ENCODE results near the gene MTARC2. TPM values are rescaled to one million over a fixed set of nuclear protein-coding genes. Genes with fewer than 3 reads are reported as not detected.

Gene MTARC2
- total and polyA plus RNA-seq, 2 donors (not counting 1 experiment from before 2014, with no cell fraction given), result 16.3 to 22.6 TPM

- Mint-ChIP-seq H3K27ac (peak overlapping the region; percentile 60), H3K4me1 (peaks cover 32% of the 10 kb centered on the region), H3K4me3 (no peak overlapping the region), H3K9me3 (ENCODE audit: insufficient read depth) (no peaks in the 10 kb centered on the region), H3K27me3 (no peaks in the 10 kb centered on the region)
- Histone ChIP-seq H2AFZ (ENCODE audit: insufficient read depth, low read depth, low read length, poor library complexity, severe bottlenecking) (no peak overlapping the region), H3K79me2 (ENCODE audit: control insufficient read depth, insufficient read depth, low read length) (no peaks in the 10 kb centered on the region), H3K9ac (ENCODE audit: low read length) (no peak overlapping the region), H3K36me3 (replicated peaks in 1 of 2; ENCODE audit: control extremely low read depth in 1 of 2, control insufficient read depth in 1 of 2, extremely low read depth in 1 of 2, insufficient read depth in 2 of 2, low read length in 1 of 2) (no peaks in the 10 kb centered on the region), H3K27me3 (replicated peaks in 1 of 4; ENCODE audit: control extremely low read depth in 1 of 4, control insufficient read depth in 3 of 4, insufficient read depth in 4 of 4, low read length in 3 of 4) (no peaks in the 10 kb centered on the region), H3K4me2 (replicated peaks; ENCODE audit: low read depth, low read length, poor library complexity, severe bottlenecking) (no peak overlapping the region), H3K27ac (ENCODE audit: low read length in 2 of 2) (no peak overlapping the region), H3K4me3 (ENCODE audit: control extremely low read depth in 1 of 5, extremely low read depth in 1 of 5, insufficient read depth in 1 of 5, low read depth in 2 of 5, low read length in 4 of 5) (no peak overlapping the region), H3K4me1 (ENCODE audit: control insufficient read depth in 2 of 2, insufficient read depth in 2 of 2, low read length in 2 of 2) (peaks cover 21% of the 10 kb centered on the region in 2 donors), H4K20me1 (ENCODE audit: control insufficient read depth, insufficient read depth, low read length, poor library complexity, severe bottlenecking) (no peaks in the 10 kb centered on the region), H3K9me3 (ENCODE audit: control extremely low read depth in 1 of 3, control insufficient read depth in 2 of 3, insufficient read depth in 1 of 3, low read length in 2 of 3) (no peaks in the 10 kb centered on the region)
- ATAC-seq (ENCODE audit: low read depth), result no peak
- CTCF ChIA-PET, result interaction anchor here (1.3 kb wide), 1 partner anchor 34 kb away, joined by 4 read pairs; no protein-coding TSS in a partner anchor
- DNase-seq, result no peak
- 33% methylated on average over 1 of the region's 8 CpGs for WGBS (ENCODE audit: insufficient coverage)
- no peak for TF ChIP-seq CTCF (IDR thresholded peaks at IDR 0.05)
- no peak for TF ChIP-seq EZH2 (IDR thresholded peaks at IDR 0.05; ENCODE audit: borderline replicate concordance, insufficient read depth, low read depth, low read length, poor library complexity, severe bottlenecking)
- POLR2A ChIA-PET, result interaction anchor here (0.5 to 0.6 kb wide), 3 partner anchors 35 to 780 kb away, joined by 4 to 5 read pairs (median 4); partner anchors contain the start of gene HLX
- intact Hi-C loops (cut with micrococcal nuclease), result no loop called here
Measured at GRCh38 chr1:220767312-220768125, 19.4 kb downstream of the MTARC2 start.

GRCh38 chr1:220768126-220768601 is 20.0 kb downstream of the MTARC2 start:
- 83% methylated on average over 5 of the region's 5 CpGs for WGBS (ENCODE audit: insufficient coverage)
- H3K27ac ChIP-seq (ENCODE audit: low read length in 2 of 2), result peak overlapping the region in 1 of 2 donors; percentile 100
- H3K27me3 ChIP-seq (replicated peaks in 1 of 4; ENCODE audit: control extremely low read depth in 1 of 4, control insufficient read depth in 3 of 4, insufficient read depth in 4 of 4, low read length in 3 of 4), result no peaks in the 10 kb centered on the region
- ATAC-seq (ENCODE audit: low read depth) (no peak), DNase-seq (no peak)
- ChIA-PET CTCF (interaction anchor here (1.3 kb wide), 1 partner anchor 34 kb away, joined by 4 read pairs; no protein-coding TSS in a partner anchor), POLR2A (interaction anchor here (0.6 to 1.1 kb wide), 2 partner anchors 20 to 111 kb away, joined by 3 to 4 read pairs; partner anchors contain the start of genes HLX and MTARC2)
- H3K4me3 ChIP-seq (ENCODE audit: control extremely low read depth in 1 of 5, extremely low read depth in 1 of 5, insufficient read depth in 1 of 5, low read depth in 2 of 5, low read length in 4 of 5), result no peak overlapping the region
- H3K36me3 ChIP-seq (replicated peaks in 1 of 2; ENCODE audit: control extremely low read depth in 1 of 2, control insufficient read depth in 1 of 2, extremely low read depth in 1 of 2, insufficient read depth in 2 of 2, low read length in 1 of 2), result no peaks in the 10 kb centered on the region
- no peaks in the 10 kb centered on the region for H3K79me2 ChIP-seq (ENCODE audit: control insufficient read depth, insufficient read depth, low read length)
- H3K9me3 ChIP-seq (ENCODE audit: control extremely low read depth in 1 of 3, control insufficient read depth in 2 of 3, insufficient read depth in 1 of 3, low read length in 2 of 3), result no peaks in the 10 kb centered on the region
- TF ChIP-seq CTCF (IDR thresholded peaks at IDR 0.05) (no peak), EZH2 (IDR thresholded peaks at IDR 0.05; ENCODE audit: borderline replicate concordance, insufficient read depth, low read depth, low read length, poor library complexity, severe bottlenecking) (no peak)
- no peaks in the 10 kb centered on the region for H4K20me1 ChIP-seq (ENCODE audit: control insufficient read depth, insufficient read depth, low read length, poor library complexity, severe bottlenecking)
- Mint-ChIP-seq H3K27me3 (no peaks in the 10 kb centered on the region), H3K27ac (peak overlapping the region; percentile 60), H3K9me3 (ENCODE audit: insufficient read depth) (no peaks in the 10 kb centered on the region), H3K4me3 (no peak overlapping the region), H3K4me1 (peaks cover 37% of the 10 kb centered on the region)
- no peak overlapping the region for H3K4me2 ChIP-seq (replicated peaks; ENCODE audit: low read depth, low read length, poor library complexity, severe bottlenecking)
- intact Hi-C loops (cut with micrococcal nuclease), result no loop called here
- peaks cover 21% of the 10 kb centered on the region in 2 donors for H3K4me1 ChIP-seq (ENCODE audit: control insufficient read depth in 2 of 2, insufficient read depth in 2 of 2, low read length in 2 of 2)
- no peak overlapping the region for H3K9ac ChIP-seq (ENCODE audit: low read length)
- H2AFZ ChIP-seq (ENCODE audit: insufficient read depth, low read depth, low read length, poor library complexity, severe bottlenecking), result no peak overlapping the region

Measured in B cell (primary cell).